ENCODE data around the gene MYRFL.

Gene MYRFL

DNA sequence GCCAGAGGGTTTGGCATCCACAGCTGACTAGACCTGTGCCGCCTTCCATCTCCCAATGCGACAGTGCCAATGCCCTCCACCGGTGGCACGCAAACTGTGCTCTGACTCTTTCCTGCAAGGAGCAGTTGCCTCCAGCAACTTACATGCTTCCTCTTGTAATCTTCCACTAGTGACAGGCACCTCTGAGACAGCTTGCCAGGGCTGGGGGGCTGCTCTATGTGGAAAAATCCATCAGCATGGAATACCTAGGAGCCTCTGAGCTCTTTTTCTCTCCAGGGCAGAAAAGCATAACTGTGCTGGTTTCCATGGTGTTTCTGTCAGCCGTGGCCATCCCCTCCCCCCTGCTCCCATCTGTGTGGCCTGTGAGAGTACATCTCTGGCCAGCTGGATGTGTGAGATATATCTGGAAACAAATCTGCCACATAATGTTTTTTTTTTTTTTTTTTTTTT, 110.6 kb downstream of the MYRFL start:
- DNase-seq (ENCODE audit: insufficient read length, low spot score): no peak
- no peak for FAIRE-seq
- TF ChIP-seq SPI1 (IDR thresholded peaks at IDR 0.05; ENCODE audit: low read depth, low read length) (no peak), POU2F2 (IDR thresholded peaks at IDR 0.05; ENCODE audit: low read depth, low read length) (no peak), POLR2AphosphoS5 (IDR thresholded peaks at IDR 0.05; ENCODE audit: low read depth, low read length) (no peak), PAX5 (IDR thresholded peaks at IDR 0.05; ENCODE audit: insufficient read depth, low read length, severe bottlenecking) (no peak), POLR2A (IDR thresholded peaks at IDR 0.05; ENCODE audit: low read depth, low read length) (no peak), TAF1 (IDR thresholded peaks at IDR 0.05; ENCODE audit: low read depth, low read length) (no peak)

DNA sequence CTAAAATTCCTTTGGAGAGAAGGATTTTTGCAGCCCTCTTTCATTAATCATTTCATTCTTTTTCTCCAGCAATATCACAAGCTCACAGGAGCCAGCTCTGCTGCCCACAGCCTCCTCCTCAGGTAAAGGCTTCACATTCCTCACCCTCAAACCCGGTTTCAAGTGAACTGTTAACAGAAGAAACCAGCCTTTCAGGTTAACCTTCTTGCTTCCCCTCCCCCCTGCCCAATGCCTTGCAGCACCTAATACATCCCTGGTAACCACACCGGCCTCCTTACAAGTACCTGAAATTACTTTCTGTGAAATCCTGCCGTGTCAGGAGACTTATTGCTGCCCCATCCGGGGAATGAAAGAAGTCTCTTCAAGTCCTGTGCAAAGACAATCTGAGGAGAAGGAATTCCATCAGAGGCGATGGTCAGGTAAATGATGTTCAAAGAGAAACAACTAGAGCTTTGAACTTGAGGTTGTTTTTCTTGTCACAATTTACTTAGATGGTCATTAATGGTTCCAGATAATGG, 111.2 kb downstream of the MYRFL start:
- TF ChIP-seq SPI1 (IDR thresholded peaks at IDR 0.05; ENCODE audit: low read depth, low read length) (no peak), POLR2AphosphoS5 (IDR thresholded peaks at IDR 0.05; ENCODE audit: low read depth, low read length) (no peak), TAF1 (IDR thresholded peaks at IDR 0.05; ENCODE audit: low read depth, low read length) (no peak), POU2F2 (IDR thresholded peaks at IDR 0.05; ENCODE audit: low read depth, low read length) (no peak), PAX5 (IDR thresholded peaks at IDR 0.05; ENCODE audit: insufficient read depth, low read length, severe bottlenecking) (no peak), POLR2A (IDR thresholded peaks at IDR 0.05; ENCODE audit: low read depth, low read length) (no peak)
- DNase-seq (ENCODE audit: insufficient read length, low spot score) (no peak), FAIRE-seq (no peak)

DNA sequence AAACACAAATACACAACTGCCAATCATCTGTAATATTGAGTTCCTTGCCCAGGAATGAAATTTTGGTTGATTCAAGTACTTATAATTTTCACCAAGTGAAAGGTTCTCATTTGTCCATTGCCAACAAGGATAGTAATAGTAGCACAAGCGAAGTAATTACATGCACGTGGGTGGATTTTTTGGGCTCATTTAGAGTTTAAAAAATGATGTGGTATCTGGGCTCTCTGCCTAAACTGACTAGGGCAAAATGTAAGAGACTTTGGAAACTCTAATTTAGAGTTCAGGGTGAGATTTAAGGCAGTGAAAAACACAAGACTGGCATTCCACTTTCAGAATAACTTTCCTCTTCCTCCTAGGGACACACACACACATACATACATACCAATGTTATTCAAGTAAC, 111.7 kb downstream of the MYRFL start:
- FAIRE-seq: no peak
- no peak for TF ChIP-seq POLR2A (IDR thresholded peaks at IDR 0.05; ENCODE audit: low read depth, low read length)
- TF ChIP-seq PAX5 (IDR thresholded peaks at IDR 0.05; ENCODE audit: insufficient read depth, low read length, severe bottlenecking): no peak
- TF ChIP-seq POU2F2 (IDR thresholded peaks at IDR 0.05; ENCODE audit: low read depth, low read length): no peak
- no peak for TF ChIP-seq POLR2AphosphoS5 (IDR thresholded peaks at IDR 0.05; ENCODE audit: low read depth, low read length)
- TF ChIP-seq SPI1 (IDR thresholded peaks at IDR 0.05; ENCODE audit: low read depth, low read length): no peak
- TF ChIP-seq TAF1 (IDR thresholded peaks at IDR 0.05; ENCODE audit: low read depth, low read length): no peak
- DNase-seq (ENCODE audit: insufficient read length, low spot score): no peak

DNA sequence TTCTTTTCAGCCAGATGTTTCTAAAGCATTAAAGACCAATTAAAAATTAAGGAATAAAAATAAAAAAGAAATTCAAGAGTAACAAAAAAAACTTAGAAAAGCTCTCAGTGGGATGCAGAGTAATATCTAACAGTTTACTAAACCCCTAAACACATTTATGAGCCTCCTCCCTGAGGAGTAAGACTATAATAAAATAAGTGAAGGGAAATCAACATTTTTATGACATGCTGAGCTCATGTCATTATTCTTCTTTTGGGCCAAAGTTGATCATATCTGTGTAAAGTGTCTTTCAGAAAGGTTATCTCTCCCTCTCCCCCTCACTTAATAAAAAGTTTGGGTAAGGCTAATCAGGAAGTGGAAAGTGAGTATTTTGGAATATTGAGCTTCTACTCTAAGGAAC, 122.1 kb downstream of the MYRFL start:
- FAIRE-seq (no peak), DNase-seq (ENCODE audit: insufficient read length, low spot score) (no peak)
- TF ChIP-seq SPI1 (IDR thresholded peaks at IDR 0.05; ENCODE audit: low read depth, low read length): no peak
- no peak for TF ChIP-seq PAX5 (IDR thresholded peaks at IDR 0.05; ENCODE audit: insufficient read depth, low read length, severe bottlenecking)
- no peak for TF ChIP-seq POU2F2 (IDR thresholded peaks at IDR 0.05; ENCODE audit: low read depth, low read length)
- no peak for TF ChIP-seq TAF1 (IDR thresholded peaks at IDR 0.05; ENCODE audit: low read depth, low read length)
- no peak for TF ChIP-seq POLR2AphosphoS5 (IDR thresholded peaks at IDR 0.05; ENCODE audit: low read depth, low read length)
- TF ChIP-seq POLR2A (IDR thresholded peaks at IDR 0.05; ENCODE audit: low read depth, low read length): no peak

DNA sequence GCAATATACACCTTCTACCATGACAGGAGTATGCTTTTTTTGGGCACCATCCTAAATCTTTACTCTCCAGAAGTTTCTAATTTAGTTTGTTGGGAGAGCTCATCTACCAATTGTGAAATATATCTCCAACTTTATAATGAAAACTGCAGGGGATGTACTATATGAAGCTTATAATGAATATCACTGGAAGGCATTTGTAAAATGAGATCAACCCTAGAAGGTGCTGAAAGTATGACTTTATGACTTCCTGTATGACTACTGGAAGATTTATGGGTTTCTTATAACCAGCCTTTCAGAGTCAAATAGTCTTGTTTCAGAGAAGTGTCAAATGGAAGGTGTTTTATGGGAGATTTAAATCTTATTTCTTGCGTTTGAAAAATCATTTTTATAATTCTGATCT, 122.9 kb downstream of the MYRFL start:
- no peak for FAIRE-seq
- TF ChIP-seq POU2F2 (IDR thresholded peaks at IDR 0.05; ENCODE audit: low read depth, low read length) (no peak), POLR2A (IDR thresholded peaks at IDR 0.05; ENCODE audit: low read depth, low read length) (no peak), POLR2AphosphoS5 (IDR thresholded peaks at IDR 0.05; ENCODE audit: low read depth, low read length) (no peak), SPI1 (IDR thresholded peaks at IDR 0.05; ENCODE audit: low read depth, low read length) (no peak), PAX5 (IDR thresholded peaks at IDR 0.05; ENCODE audit: insufficient read depth, low read length, severe bottlenecking) (no peak), TAF1 (IDR thresholded peaks at IDR 0.05; ENCODE audit: low read depth, low read length) (no peak)

DNA sequence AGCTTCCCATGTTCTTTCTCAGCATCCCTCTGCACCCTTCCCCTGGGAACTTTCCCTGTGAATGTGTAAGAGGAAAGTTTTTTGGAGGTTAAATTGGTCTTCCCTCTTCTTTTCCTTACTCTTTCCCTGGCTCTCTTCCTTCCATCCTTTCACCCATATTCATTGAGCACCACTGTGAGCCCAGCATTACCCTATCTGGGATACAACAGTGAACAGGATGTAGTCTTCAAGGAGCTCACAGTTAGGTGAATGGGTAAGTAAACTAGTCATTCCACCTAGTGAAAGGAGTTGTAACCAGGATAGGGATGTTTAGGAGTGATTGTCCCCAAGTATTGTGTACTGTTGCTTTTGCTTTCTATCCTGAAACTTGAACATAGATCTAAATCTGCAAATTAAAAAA, 123.8 kb downstream of the MYRFL start:
- TF ChIP-seq TAF1 (IDR thresholded peaks at IDR 0.05; ENCODE audit: low read depth, low read length) (no peak), PAX5 (IDR thresholded peaks at IDR 0.05; ENCODE audit: insufficient read depth, low read length, severe bottlenecking) (no peak), POLR2A (IDR thresholded peaks at IDR 0.05; ENCODE audit: low read depth, low read length) (no peak), POU2F2 (IDR thresholded peaks at IDR 0.05; ENCODE audit: low read depth, low read length) (no peak), POLR2AphosphoS5 (IDR thresholded peaks at IDR 0.05; ENCODE audit: low read depth, low read length) (no peak), SPI1 (IDR thresholded peaks at IDR 0.05; ENCODE audit: low read depth, low read length) (no peak)
- FAIRE-seq: no peak
- no peak for DNase-seq (ENCODE audit: insufficient read length, low spot score)

More for the DNA sequence above, 122.9 kb downstream of the MYRFL start:
- no peak for DNase-seq (ENCODE audit: insufficient read length, low spot score)

DNA sequence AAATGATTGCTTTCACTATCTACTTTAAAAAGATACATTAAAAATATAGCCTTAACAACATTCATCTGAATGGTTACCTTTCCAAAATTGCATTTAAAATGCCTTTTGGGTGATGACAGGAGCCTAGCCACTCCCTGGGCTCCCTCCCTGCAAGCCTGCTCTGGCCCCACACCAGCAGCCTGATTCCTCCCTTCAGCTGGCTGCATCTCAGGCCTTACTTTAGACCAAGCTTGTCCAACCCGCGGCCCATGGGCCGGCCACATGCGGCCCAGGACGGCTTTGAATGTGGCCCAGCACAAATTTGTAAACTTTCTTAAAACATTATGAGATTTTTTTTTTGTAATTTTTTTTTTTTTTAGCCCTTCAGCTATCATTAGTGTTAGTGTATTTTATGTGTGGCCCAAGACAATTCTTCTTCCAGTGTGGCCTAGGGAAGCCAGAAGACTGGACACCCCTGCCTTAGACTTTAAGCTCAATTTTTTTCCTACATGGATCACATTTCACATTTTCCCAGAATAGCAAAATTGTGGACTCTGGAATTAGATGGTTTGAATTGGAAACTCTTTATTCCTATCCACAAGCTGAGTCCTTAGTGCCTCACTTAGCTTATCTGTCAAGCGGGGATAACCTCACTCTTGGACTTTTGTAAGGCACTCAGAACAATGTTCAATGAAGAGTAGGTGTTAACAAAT, 124.4 kb downstream of the MYRFL start:
- FAIRE-seq: no peak
- no peak for TF ChIP-seq POLR2AphosphoS5 (IDR thresholded peaks at IDR 0.05; ENCODE audit: low read depth, low read length)
- TF ChIP-seq PAX5 (IDR thresholded peaks at IDR 0.05; ENCODE audit: insufficient read depth, low read length, severe bottlenecking): no peak
- TF ChIP-seq SPI1 (IDR thresholded peaks at IDR 0.05; ENCODE audit: low read depth, low read length): no peak
- TF ChIP-seq POLR2A (IDR thresholded peaks at IDR 0.05; ENCODE audit: low read depth, low read length): no peak
- no peak for TF ChIP-seq POU2F2 (IDR thresholded peaks at IDR 0.05; ENCODE audit: low read depth, low read length)
- TF ChIP-seq TAF1 (IDR thresholded peaks at IDR 0.05; ENCODE audit: low read depth, low read length): no peak

DNA sequence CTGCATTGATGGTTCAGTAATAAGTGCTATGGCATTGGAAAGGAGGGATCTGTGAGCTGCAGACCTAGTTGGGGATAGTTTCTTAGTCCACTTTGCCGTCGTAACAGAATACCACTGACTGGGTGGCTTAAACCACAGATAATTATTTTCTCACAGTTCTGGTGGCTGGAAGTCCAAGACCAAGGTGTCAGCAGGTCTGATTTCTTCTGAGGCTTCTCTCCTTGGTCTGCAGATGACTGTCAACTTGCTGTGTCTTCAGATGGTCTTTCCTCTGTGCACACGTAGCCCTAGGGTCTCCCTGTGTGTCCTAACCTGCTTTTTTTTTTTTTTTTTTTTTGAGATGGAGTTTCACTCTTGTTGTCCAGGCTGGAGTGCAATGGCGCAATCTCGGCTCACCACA, 126.1 kb downstream of the MYRFL start:
- DNase-seq (ENCODE audit: insufficient read length, low spot score) (no peak), FAIRE-seq (no peak)
- TF ChIP-seq POLR2AphosphoS5 (IDR thresholded peaks at IDR 0.05; ENCODE audit: low read depth, low read length): no peak
- TF ChIP-seq PAX5 (IDR thresholded peaks at IDR 0.05; ENCODE audit: insufficient read depth, low read length, severe bottlenecking): no peak
- no peak for TF ChIP-seq POU2F2 (IDR thresholded peaks at IDR 0.05; ENCODE audit: low read depth, low read length)
- no peak for TF ChIP-seq SPI1 (IDR thresholded peaks at IDR 0.05; ENCODE audit: low read depth, low read length)
- no peak for TF ChIP-seq POLR2A (IDR thresholded peaks at IDR 0.05; ENCODE audit: low read depth, low read length)
- TF ChIP-seq TAF1 (IDR thresholded peaks at IDR 0.05; ENCODE audit: low read depth, low read length): no peak

More for the DNA sequence above, 124.4 kb downstream of the MYRFL start:
- no peak for DNase-seq (ENCODE audit: insufficient read length, low spot score)

DNA sequence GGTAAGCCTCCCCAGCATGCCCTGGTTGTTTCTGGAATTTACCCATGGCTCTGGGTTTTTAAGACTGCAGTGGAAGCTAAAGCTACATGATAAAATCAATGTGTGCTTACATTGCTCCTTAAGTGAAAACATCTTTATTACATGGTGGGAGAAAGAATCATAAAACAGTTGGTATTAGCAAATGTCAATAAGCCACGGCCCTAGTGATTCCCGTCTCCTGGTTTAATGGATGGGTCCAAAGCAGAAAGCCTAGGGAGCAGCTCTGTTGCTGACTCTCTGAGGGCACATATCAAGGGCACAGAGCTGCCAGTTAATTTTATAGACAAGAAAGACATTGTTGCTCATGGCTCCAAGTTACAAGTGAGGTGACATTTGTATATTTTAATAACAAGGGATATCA, 127.9 kb downstream of the MYRFL start:
- FAIRE-seq (no peak), DNase-seq (ENCODE audit: insufficient read length, low spot score) (no peak)
- no peak for TF ChIP-seq POU2F2 (IDR thresholded peaks at IDR 0.05; ENCODE audit: low read depth, low read length)
- no peak for TF ChIP-seq SPI1 (IDR thresholded peaks at IDR 0.05; ENCODE audit: low read depth, low read length)
- no peak for TF ChIP-seq POLR2A (IDR thresholded peaks at IDR 0.05; ENCODE audit: low read depth, low read length)
- TF ChIP-seq POLR2AphosphoS5 (IDR thresholded peaks at IDR 0.05; ENCODE audit: low read depth, low read length): no peak
- no peak for TF ChIP-seq TAF1 (IDR thresholded peaks at IDR 0.05; ENCODE audit: low read depth, low read length)
- TF ChIP-seq PAX5 (IDR thresholded peaks at IDR 0.05; ENCODE audit: insufficient read depth, low read length, severe bottlenecking): no peak

Measured in GM12891 (cell line).